H9 (cell line): ENCODE measurements around the gene PAPOLA. TPM values are rescaled to one million over a fixed set of nuclear protein-coding genes. Genes with fewer than 3 reads are reported as not detected.
A peak's percentile ranks its signal among the peaks of the same experiment; 100 is the strongest.

Source experiments
- DNase-seq: peaks from one replicate; pipeline ENCODE4 v3.0.0-alpha.2; 2017
- H2AFZ ChIP-seq: one replicate; pipeline ENCODE4 v1.6.1; 2013; ENCODE audit warnings: mild to moderate bottlenecking, low read length, control low read depth, moderate library complexity
- H2AK5ac ChIP-seq: 2 replicates; pipeline ENCODE4 v1.6.1; 2013; ENCODE audit warnings: low read length, control low read depth, mixed read lengths; ENCODE audit not compliant: insufficient read length
- H2BK120ac ChIP-seq: one replicate; pipeline ENCODE4 v1.6.1; 2013; ENCODE audit warnings: low read depth, mild to moderate bottlenecking, low read length, control low read depth, inconsistent platforms; ENCODE audit not compliant: poor library complexity, severe bottlenecking
- H2BK12ac ChIP-seq: 2 replicates; pipeline ENCODE4 v1.6.1; 2013; ENCODE audit warnings: low read length, control low read depth, mixed read lengths, low read depth; ENCODE audit not compliant: insufficient read length
- H2BK15ac ChIP-seq: 2 replicates; pipeline ENCODE4 v1.6.1; 2013; ENCODE audit warnings: low read depth, low read length, control low read depth
- H2BK20ac ChIP-seq: one replicate; pipeline ENCODE4 v1.6.1; 2013; ENCODE audit warnings: low read depth, mild to moderate bottlenecking, low read length, control low read depth, inconsistent platforms; ENCODE audit not compliant: poor library complexity, severe bottlenecking
- H2BK5ac ChIP-seq: 2 replicates; pipeline ENCODE4 v1.6.1; 2013; ENCODE audit warnings: low read length, control low read depth, mixed read lengths; ENCODE audit not compliant: insufficient read length
- H3K14ac ChIP-seq: 2 replicates; pipeline ENCODE4 v1.6.1; 2013; ENCODE audit warnings: low read length, control low read depth; ENCODE audit not compliant: insufficient read depth
- H3K18ac ChIP-seq: 2 replicates; pipeline ENCODE4 v1.6.1; 2013; ENCODE audit warnings: low read depth, mild to moderate bottlenecking, mixed read lengths, low read length, control low read depth; ENCODE audit not compliant: insufficient read length
- H3K23ac ChIP-seq: 2 replicates; pipeline ENCODE4 v1.6.1; 2013; ENCODE audit warnings: low read length, control low read depth, mixed read lengths, low read depth; ENCODE audit not compliant: insufficient read length
- H3K23me2 ChIP-seq: 2 replicates; pipeline ENCODE4 v1.6.1; 2013; ENCODE audit warnings: low read depth, mild to moderate bottlenecking, mixed read lengths, low read length, control low read depth; ENCODE audit not compliant: insufficient read length, poor library complexity, severe bottlenecking
- H3K27ac ChIP-seq: 2 replicates; pipeline ENCODE4 v1.5.1; 2013; ENCODE audit warnings: low read length, control low read depth, mixed read lengths, low read depth; ENCODE audit not compliant: insufficient read length
- H3K27me3 ChIP-seq: 2 replicates; pipeline ENCODE4 v1.6.1; 2013; ENCODE audit warnings: low read length, control low read depth, inconsistent platforms; ENCODE audit not compliant: insufficient read depth
- H3K4ac ChIP-seq: 2 replicates; pipeline ENCODE4 v1.6.1; 2013; ENCODE audit warnings: low read depth, mild to moderate bottlenecking, control low read depth, inconsistent platforms, low read length, moderate library complexity
- H3K4me1 ChIP-seq: 2 replicates; pipeline ENCODE4 v1.6.1; 2013; ENCODE audit warnings: low read length, control low read depth, inconsistent platforms; ENCODE audit not compliant: insufficient read depth
- H3K4me2 ChIP-seq: 2 replicates; pipeline ENCODE4 v1.6.1; 2013; ENCODE audit warnings: low read length, control low read depth, mixed read lengths; ENCODE audit not compliant: insufficient read length, insufficient read depth
- H3K56ac ChIP-seq: 2 replicates; pipeline ENCODE4 v1.6.1; 2013; ENCODE audit warnings: low read depth, mild to moderate bottlenecking, mixed read lengths, low read length, control low read depth; ENCODE audit not compliant: insufficient read length
- H3K79me1 ChIP-seq: 2 replicates; pipeline ENCODE4 v1.6.1; 2013; ENCODE audit warnings: low read depth, mild to moderate bottlenecking, moderate library complexity, low read length, control low read depth, inconsistent platforms; ENCODE audit not compliant: insufficient read depth, poor library complexity, severe bottlenecking
- H3K79me2 ChIP-seq: 2 replicates; pipeline ENCODE4 v1.6.1; 2013; ENCODE audit warnings: low read length, control low read depth, inconsistent platforms; ENCODE audit not compliant: insufficient read depth
- H3K9ac ChIP-seq: 2 replicates; pipeline ENCODE4 v1.6.1; 2013; ENCODE audit warnings: low read length, control low read depth, mixed read lengths; ENCODE audit not compliant: insufficient read length; ENCODE audit errors: extremely low read depth
- H3K9me3 ChIP-seq: one replicate; pipeline ENCODE4 v1.6.1; 2013; ENCODE audit warnings: low read depth, low read length, inconsistent platforms; ENCODE audit not compliant: control insufficient read depth
- H3T11ph ChIP-seq: one replicate; pipeline ENCODE4 v1.6.1; 2013; ENCODE audit warnings: mild to moderate bottlenecking, low read length, control low read depth, inconsistent platforms
- H4K20me1 ChIP-seq: one replicate; pipeline ENCODE4 v1.6.1; 2013; ENCODE audit not compliant: control insufficient read depth, insufficient read length, insufficient read depth
- H4K5ac ChIP-seq: 2 replicates; pipeline ENCODE4 v1.6.1; 2013; ENCODE audit warnings: low read depth, mild to moderate bottlenecking, mixed read lengths, low read length, control low read depth; ENCODE audit not compliant: insufficient read length
- H4K8ac ChIP-seq: replicated peaks from 2 replicates; pipeline ENCODE4 v1.6.1; 2013; ENCODE audit warnings: low read length, control low read depth, mixed read lengths, low read depth; ENCODE audit not compliant: insufficient read length
- H4K91ac ChIP-seq: 2 replicates; pipeline ENCODE4 v1.6.1; 2013; ENCODE audit warnings: low read depth, mild to moderate bottlenecking, moderate library complexity, mixed read lengths, low read length, control low read depth; ENCODE audit not compliant: insufficient read length
- H3K27ac Mint-ChIP-seq, 3 experiments: 2 replicates in 2 of 3; 3 replicates in 1 of 3; pipeline ENCODE4 v1.8.0; 2020 to 2021; ENCODE audit warnings: mixed read lengths in 3 of 3, mild to moderate bottlenecking in 1 of 3, moderate library complexity in 1 of 3
- H3K27me3 Mint-ChIP-seq: 2 replicates; pipeline ENCODE4 v1.8.0; 2021; ENCODE audit warnings: low read depth, mild to moderate bottlenecking, moderate library complexity, mixed read lengths
- H3K36me3 Mint-ChIP-seq, 3 experiments: 2 replicates in 2 of 3; 3 replicates in 1 of 3; pipeline ENCODE4 v1.8.0; 2020 to 2021; ENCODE audit warnings: low read depth in 3 of 3, mixed read lengths in 3 of 3; ENCODE audit not compliant: insufficient read depth in 1 of 3
- H3K4me1 Mint-ChIP-seq, 2 experiments: 2 replicates each; pipeline ENCODE4 v1.8.0; 2020; ENCODE audit warnings: mixed read lengths in 2 of 2
- H3K4me3 Mint-ChIP-seq, 2 experiments: 2 replicates in 1 of 2; 3 replicates in 1 of 2; pipeline ENCODE4 v1.8.0; 2020 to 2021; ENCODE audit warnings: mild to moderate bottlenecking in 2 of 2, mixed read lengths in 2 of 2, moderate library complexity in 1 of 2
- H3K9me3 Mint-ChIP-seq, 2 experiments: 2 replicates in 1 of 2; 3 replicates in 1 of 2; pipeline ENCODE4 v1.8.0; 2020; ENCODE audit warnings: mild to moderate bottlenecking in 2 of 2, mixed read lengths in 2 of 2, moderate library complexity in 1 of 2
- CTCF ChIP-seq: fragments of 200-600 bp; sonication (generic); conservative IDR thresholded peaks from 3 replicates; pipeline ENCODE4 v1.8.0; 2021; ENCODE audit warnings: antibody characterized with exemption, mild to moderate bottlenecking
- WGBS: extraction: QIAGEN DNeasy Blood & Tissue Kit; methylation state at CpG from one replicate; pipeline ENCODE4 v1.1.7; 2013; ENCODE audit warnings: missing lambda C conversion rate, low lambda C conversion rate, mixed read lengths; ENCODE audit not compliant: insufficient read length; ENCODE audit errors: extremely low coverage; 5-methylcytosine and 5-hydroxymethylcytosine counted together
- total RNA-seq: library from RNA; stranded (reverse); gene quantifications from 2 replicates; pipeline ENCODE4 v1.2.1, GENCODE V29; 2021

PAPOLA gene
- total RNA-seq, 1 experiment from 2014 or later = 188 TPM

GRCh38 chr14:96536807-96537206 is 34.6 kb downstream of the PAPOLA start:
- H3T11ph ChIP-seq = no peak overlapping the region
- H4K5ac ChIP-seq = no peak overlapping the region
- no CpG with 5 or more reads among the region's 1 CpG for WGBS
- H2AFZ ChIP-seq = no peak overlapping the region
- H4K91ac ChIP-seq = no peak overlapping the region
- H3K4ac ChIP-seq = no peak overlapping the region
- H3K27me3 ChIP-seq = no peaks in the 10 kb centered on the region
- no peak overlapping the region for H2AK5ac ChIP-seq
- H3K56ac ChIP-seq = no peak overlapping the region
- Mint-ChIP-seq H3K4me3 (no peak overlapping the region), H3K9me3 (no peaks in the 10 kb centered on the region), H3K36me3 (peaks cover 11 to 36% (median 31%) of the 10 kb centered on the region in 3 experiments; a peak in 6 of 7 replicates), H3K4me1 (no peaks in the 10 kb centered on the region), H3K27ac (peak overlapping the region in 1 of 3 experiments; percentile 37; a peak in 2 of 7 replicates), H3K27me3 (no peaks in the 10 kb centered on the region)
- no peaks in the 10 kb centered on the region for H3K79me2 ChIP-seq
- DNase-seq = no peak
- no peak overlapping the region for H3K18ac ChIP-seq
- TF ChIP-seq CTCF = no peak
- H3K14ac ChIP-seq = no peak overlapping the region
- no peak overlapping the region for H2BK12ac ChIP-seq
- no peak overlapping the region for H2BK20ac ChIP-seq
- H3K79me1 ChIP-seq = no peaks in the 10 kb centered on the region
- H2BK15ac ChIP-seq = no peak overlapping the region
- no peaks in the 10 kb centered on the region for H3K23me2 ChIP-seq
- H3K9me3 ChIP-seq = no peaks in the 10 kb centered on the region
- no peak overlapping the region for H3K23ac ChIP-seq
- no peak overlapping the region for H3K4me2 ChIP-seq
- H4K20me1 ChIP-seq = no peaks in the 10 kb centered on the region
- H2BK5ac ChIP-seq = no peak overlapping the region
- no peaks in the 10 kb centered on the region for H3K4me1 ChIP-seq
- no peak overlapping the region for H2BK120ac ChIP-seq
- H3K9ac ChIP-seq = no peak overlapping the region
- no peak overlapping the region for H3K27ac ChIP-seq
- H4K8ac ChIP-seq = no peak overlapping the region
